Left hindlimb (tissue), 1 donor: ENCODE data around the gene HPGD.

ENCODE experiments used
- DNase-seq: peaks from one replicate; pipeline ENCODE4 v3.0.0-alpha.2; 2018

HPGD gene

GRCh38 chr4:174522183-174523024 is at the start of gene HPGD:
Gene HPGD (minus strand): TSS chr4:174522488. CDS start chr4:174522451, 37 bp downstream.
- peak; percentile 46 for DNase-seq

GRCh38 chr4:174564529-174564928 is 42.2 kb upstream of the HPGD start:
- DNase-seq, result no peak

- DNase-seq, result no peak
These were observed 41.1 kb upstream of the HPGD start for GRCh38 chr4:174563399-174563798.

- DNase-seq, result no peak
These were observed 39.3 kb upstream of the HPGD start for GRCh38 chr4:174561560-174561959.

- DNase-seq, result no peak
These were observed 37.6 kb upstream of the HPGD start for GRCh38 chr4:174559894-174560293.

- no peak for DNase-seq
These were observed 33.7 kb upstream of the HPGD start for GRCh38 chr4:174555789-174556630.

GRCh38 chr4:174554231-174554728 is 32.0 kb upstream of the HPGD start:
- no peak for DNase-seq

- DNase-seq, result no peak
These were observed 31.5 kb upstream of the HPGD start for GRCh38 chr4:174553828-174554227.

GRCh38 chr4:174553031-174553430 is 30.7 kb upstream of the HPGD start:
- no peak for DNase-seq

GRCh38 chr4:174550541-174550940 is 28.3 kb upstream of the HPGD start:
- DNase-seq, result no peak

- no peak for DNase-seq
These were observed 27.4 kb upstream of the HPGD start for GRCh38 chr4:174549721-174550120.

GRCh38 chr4:174545268-174545667 is 23.0 kb upstream of the HPGD start:
- DNase-seq, result no peak

GRCh38 chr4:174544496-174544895 is 22.2 kb upstream of the HPGD start:
- DNase-seq, result no peak

- no peak for DNase-seq
These were observed 17.9 kb upstream of the HPGD start for GRCh38 chr4:174540175-174540574.

- DNase-seq, result no peak
These were observed 17.3 kb upstream of the HPGD start for GRCh38 chr4:174539571-174539970.

- DNase-seq, result no peak
These were observed 16.6 kb upstream of the HPGD start for GRCh38 chr4:174538876-174539250.

GRCh38 chr4:174538123-174538875 is 16.0 kb upstream of the HPGD start:
- DNase-seq, result no peak

- DNase-seq, result no peak
These were observed 15.3 kb upstream of the HPGD start for GRCh38 chr4:174537634-174538033.

- no peak for DNase-seq
These were observed 12.2 kb upstream of the HPGD start for GRCh38 chr4:174534461-174534860.

GRCh38 chr4:174532445-174532844 is 10.2 kb upstream of the HPGD start:
- DNase-seq, result no peak

GRCh38 chr4:174531486-174531885 is 9.2 kb upstream of the HPGD start:
- no peak for DNase-seq

- DNase-seq, result no peak
These were observed 5.9 kb upstream of the HPGD start for GRCh38 chr4:174528226-174528625.

GRCh38 chr4:174526731-174527130 is 4.4 kb upstream of the HPGD start:
- no peak for DNase-seq
